ENCODE measurements around the gene UBTF.

Gene UBTF

GRCh38 chr17:44191941-44192496 is 27.5 kb downstream of the UBTF start:
- TF ChIP-seq CTCF (conservative IDR thresholded peaks at IDR 0.05) (no peak), ZFX (IDR thresholded peaks at IDR 0.05) (no peak)
- peak overlapping the region; percentile 29 for H3K27ac ChIP-seq

- H3K27ac ChIP-seq, result no peak overlapping the region
- TF ChIP-seq ZFX (IDR thresholded peaks at IDR 0.05), result no peak
- no peak for TF ChIP-seq CTCF (conservative IDR thresholded peaks at IDR 0.05)
Measured at GRCh38 chr17:44191369-44191768, 28.1 kb downstream of the UBTF start.

GRCh38 chr17:44190481-44190880 is 29.0 kb downstream of the UBTF start:
- no peak for TF ChIP-seq CTCF (conservative IDR thresholded peaks at IDR 0.05)
- TF ChIP-seq ZFX (IDR thresholded peaks at IDR 0.05), result no peak
- H3K27ac ChIP-seq, result no peak overlapping the region

- no peak for TF ChIP-seq CTCF (conservative IDR thresholded peaks at IDR 0.05)
- TF ChIP-seq ZFX (IDR thresholded peaks at IDR 0.05), result no peak
- H3K27ac ChIP-seq, result no peak overlapping the region
Measured at GRCh38 chr17:44188576-44189403, 30.7 kb downstream of the UBTF start.

GRCh38 chr17:44187131-44187899 is 32.2 kb downstream of the UBTF start:
- H3K27ac ChIP-seq, result peak overlapping the region; percentile 90
- TF ChIP-seq ZFX (IDR thresholded peaks at IDR 0.05) (no peak), CTCF (conservative IDR thresholded peaks at IDR 0.05) (no peak)

- TF ChIP-seq CTCF (conservative IDR thresholded peaks at IDR 0.05) (no peak), ZFX (IDR thresholded peaks at IDR 0.05) (no peak)
- peak within 1 kb of the TSS; percentile 90 for H3K27ac ChIP-seq
Measured at GRCh38 chr17:44186307-44187130, 33.0 kb downstream of the UBTF start, which contains the start of gene TMUB2. Gene TMUB2 (plus strand): TSS chr17:44186972. CDS start chr17:44187709, 737 bp downstream.
